CD14-positive monocyte (primary cell): ENCODE data around the gene SLCO1B1. TPM values are rescaled to one million over a fixed set of nuclear protein-coding genes. Genes with fewer than 3 reads are reported as not detected.

Source experiments
- DNase-seq, 3 donors: peaks; one replicate each; pipeline ENCODE4 v3.0.0-alpha.2; 2011 to 2022
- H2AFZ ChIP-seq: 2 replicates; pipeline ENCODE4 v1.6.0; 2012; ENCODE audit warnings: mild to moderate bottlenecking, low read depth, low read length, inconsistent platforms; ENCODE audit not compliant: insufficient read depth, poor library complexity, severe bottlenecking
- H3K27ac ChIP-seq, 2 donors: 1 replicate in 1 of 2; 2 replicates in 1 of 2; pipeline ENCODE4 v1.5.1; 2012 to 2013; ENCODE audit warnings: low read length in 2 of 2, control low read depth in 1 of 2, inconsistent platforms in 1 of 2, low read depth in 1 of 2, mild to moderate bottlenecking in 1 of 2
- H3K27me3 ChIP-seq, 2 donors: one replicate each; pipeline versions ENCODE4 v1.6.0 to v1.6.1; 2011 to 2013; ENCODE audit warnings: low read length in 2 of 2; ENCODE audit not compliant: control insufficient read depth in 2 of 2, insufficient read depth in 2 of 2
- H3K36me3 ChIP-seq, 2 donors: replicated peaks in 1 of 2; 1 replicate in 1 of 2; 2 replicates in 1 of 2; pipeline versions ENCODE4 v1.5.1 to v1.6.1; 2012 to 2013; ENCODE audit warnings: low read length in 2 of 2, control low read depth in 1 of 2, inconsistent platforms in 1 of 2, mild to moderate bottlenecking in 1 of 2; ENCODE audit not compliant: insufficient read depth in 2 of 2, control insufficient read depth in 1 of 2
- H3K4me1 ChIP-seq, 2 donors: 1 replicate in 1 of 2; 2 replicates in 1 of 2; pipeline versions ENCODE4 v1.5.1 to v1.6.1; 2012 to 2013; ENCODE audit warnings: low read length in 2 of 2, control low read depth in 1 of 2, inconsistent platforms in 1 of 2, mild to moderate bottlenecking in 1 of 2, moderate library complexity in 1 of 2; ENCODE audit not compliant: insufficient read depth in 2 of 2, control insufficient read depth in 1 of 2
- H3K4me2 ChIP-seq: replicated peaks from 2 replicates; pipeline ENCODE3; 2012; ENCODE audit warnings: low read length, moderate library complexity, mild to moderate bottlenecking; ENCODE audit not compliant: poor library complexity, severe bottlenecking; ENCODE audit errors: extremely low read depth
- H3K4me3 ChIP-seq, 3 experiments: fragments of 200-600 bp in 1 of 3; sonication (generic) in 1 of 3; replicated peaks in 1 of 3; 1 replicate in 2 of 3; 2 replicates in 1 of 3; pipeline ENCODE4 v1.5.1; 2011 to 2013; ENCODE audit warnings: low read length in 3 of 3, mild to moderate bottlenecking in 3 of 3, control low read depth in 2 of 3, low read depth in 2 of 3, inconsistent platforms in 1 of 3, moderate library complexity in 1 of 3
- H3K79me2 ChIP-seq: 2 replicates; pipeline ENCODE4 v1.6.0; 2012; ENCODE audit warnings: mild to moderate bottlenecking, control low read depth, inconsistent platforms, low read length, moderate library complexity; ENCODE audit not compliant: insufficient read depth
- H3K9ac ChIP-seq: 2 replicates; pipeline ENCODE4 v1.6.0; 2017; ENCODE audit warnings: low read length, mild to moderate bottlenecking; ENCODE audit not compliant: insufficient read depth, poor library complexity, severe bottlenecking
- H3K9me3 ChIP-seq, 2 donors: replicated peaks in 1 of 2; 1 replicate in 1 of 2; 2 replicates in 1 of 2; pipeline versions ENCODE4 v1.5.1 to v1.6.1; 2012 to 2013; ENCODE audit warnings: low read length in 2 of 2, control low read depth in 1 of 2; ENCODE audit not compliant: control insufficient read depth in 1 of 2, insufficient read depth in 1 of 2
- H4K20me1 ChIP-seq: 2 replicates; pipeline ENCODE4 v1.6.0; 2012; ENCODE audit warnings: mild to moderate bottlenecking, low read length, control low read depth, moderate library complexity; ENCODE audit not compliant: insufficient read depth
- H3K27ac Mint-ChIP-seq, 7 donors: one replicate each; pipeline ENCODE4 v1.8.0; 2020; ENCODE audit warnings: mild to moderate bottlenecking in 7 of 7, mixed read lengths in 7 of 7, moderate library complexity in 6 of 7, inconsistent platforms in 2 of 7
- H3K27me3 Mint-ChIP-seq, 3 donors: one replicate each; pipeline ENCODE4 v1.8.0; 2021 to 2022; ENCODE audit warnings: low read depth in 3 of 3, mild to moderate bottlenecking in 3 of 3, mixed read lengths in 3 of 3, moderate library complexity in 3 of 3, inconsistent platforms in 1 of 3
- H3K36me3 Mint-ChIP-seq, 2 donors: one replicate each; pipeline ENCODE4 v1.8.0; 2020; ENCODE audit warnings: mixed read lengths in 2 of 2, inconsistent platforms in 1 of 2, mild to moderate bottlenecking in 1 of 2
- H3K4me1 Mint-ChIP-seq: one replicate; pipeline ENCODE4 v1.8.0; 2020; ENCODE audit warnings: mild to moderate bottlenecking, mixed read lengths
- H3K4me3 Mint-ChIP-seq, 2 donors: one replicate each; pipeline ENCODE4 v1.8.0; 2020; ENCODE audit warnings: mild to moderate bottlenecking in 2 of 2, mixed read lengths in 2 of 2, moderate library complexity in 1 of 2
- H3K9me3 Mint-ChIP-seq, 7 donors: one replicate each; pipeline ENCODE4 v1.8.0; 2020 to 2022; ENCODE audit warnings: mixed read lengths in 7 of 7, mild to moderate bottlenecking in 6 of 7, moderate library complexity in 6 of 7, inconsistent platforms in 2 of 7
- WGBS: methylation state at CpG from one replicate; pipeline ENCODE4 v1.1.5; 2013; ENCODE audit warnings: missing lambda C conversion rate; ENCODE audit not compliant: insufficient coverage; 5-methylcytosine and 5-hydroxymethylcytosine counted together
- intact Hi-C, 2 donors: fragments of 100-400 bp; cut with micrococcal nuclease; formaldehyde crosslinking; loops; one replicate each; pipeline versions ENCODE4 v1.15.0 to v1.15.1; 2023
- polyA plus RNA-seq, 3 donors: library from polyadenylated mRNA; depleted of rRNA in 1 of 3; unstranded in 2 of 3; stranded (reverse) in 1 of 3; fragments of 300-500 nt in 2 of 3; fragments of >200 nt in 1 of 3; fragmentation: Illumina TruSeq in 2 of 3; gene quantifications; 1 replicate in 2 of 3; 2 replicates in 1 of 3; pipeline ENCODE4 v1.2.3, GENCODE V29; 2012 to 2021
- TF ChIP-seq, protein P1 (sequence below): fragments of 200-600 bp; IDR thresholded peaks from one replicate; pipeline ENCODE4 v1.8.0; 2022; ENCODE audit warnings: antibody characterized with exemption, mild to moderate bottlenecking

The SLCO1B1 gene
- polyA plus RNA-seq, 3 donors, result not detected

GRCh38 chr12:21276826-21277225 is 145.8 kb downstream of the SLCO1B1 start:
- intact Hi-C loops, result no loop called here
- no peak overlapping the region for H3K27ac ChIP-seq
- no peak for DNase-seq

More at GRCh38 chr12:21276826-21277225, 145.8 kb downstream of the SLCO1B1 start:
- Mint-ChIP-seq H3K27me3 (peaks cover 5 to 6% (median 6%) of the 10 kb centered on the region in 3 donors), H3K9me3 (peaks cover 2 to 8% (median 4%) of the 10 kb centered on the region in 7 donors), H3K36me3 (no peaks in the 10 kb centered on the region), H3K4me3 (no peak overlapping the region), H3K4me1 (no peaks in the 10 kb centered on the region), H3K27ac (no peak overlapping the region)
- Histone ChIP-seq H3K4me1 (no peaks in the 10 kb centered on the region), H3K9ac (no peak overlapping the region), H3K79me2 (no peaks in the 10 kb centered on the region), H2AFZ (no peak overlapping the region), H3K4me3 (no peak overlapping the region), H3K27me3 (no peaks in the 10 kb centered on the region), H3K36me3 (no peaks in the 10 kb centered on the region), H3K9me3 (no peaks in the 10 kb centered on the region), H3K4me2 (no peak overlapping the region), H4K20me1 (no peaks in the 10 kb centered on the region)
- 100% methylated on average over 2 of the region's 2 CpGs for WGBS
- TF ChIP-seq, protein P1, sequence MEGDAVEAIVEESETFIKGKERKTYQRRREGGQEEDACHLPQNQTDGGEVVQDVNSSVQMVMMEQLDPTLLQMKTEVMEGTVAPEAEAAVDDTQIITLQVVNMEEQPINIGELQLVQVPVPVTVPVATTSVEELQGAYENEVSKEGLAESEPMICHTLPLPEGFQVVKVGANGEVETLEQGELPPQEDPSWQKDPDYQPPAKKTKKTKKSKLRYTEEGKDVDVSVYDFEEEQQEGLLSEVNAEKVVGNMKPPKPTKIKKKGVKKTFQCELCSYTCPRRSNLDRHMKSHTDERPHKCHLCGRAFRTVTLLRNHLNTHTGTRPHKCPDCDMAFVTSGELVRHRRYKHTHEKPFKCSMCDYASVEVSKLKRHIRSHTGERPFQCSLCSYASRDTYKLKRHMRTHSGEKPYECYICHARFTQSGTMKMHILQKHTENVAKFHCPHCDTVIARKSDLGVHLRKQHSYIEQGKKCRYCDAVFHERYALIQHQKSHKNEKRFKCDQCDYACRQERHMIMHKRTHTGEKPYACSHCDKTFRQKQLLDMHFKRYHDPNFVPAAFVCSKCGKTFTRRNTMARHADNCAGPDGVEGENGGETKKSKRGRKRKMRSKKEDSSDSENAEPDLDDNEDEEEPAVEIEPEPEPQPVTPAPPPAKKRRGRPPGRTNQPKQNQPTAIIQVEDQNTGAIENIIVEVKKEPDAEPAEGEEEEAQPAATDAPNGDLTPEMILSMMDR, result no peak

Other genes with a start within 250 kb of the SLCO1B1 start
- not detected for gene SLCO1A2, start 203.7 kb downstream of the SLCO1B1 start, polyA plus RNA-seq
- gene IAPP, start 241.7 kb downstream of the SLCO1B1 start, polyA plus RNA-seq, result not detected